SW 1271 (cell line): Measurements from ENCODE around the gene SLC9A4.

Source experiments
- DNase-seq, 2 experiments: peaks; one replicate each; lab custom pipeline; 2025; lab: John Stamatoyannopoulos, UW

The SLC9A4 gene

DNA sequence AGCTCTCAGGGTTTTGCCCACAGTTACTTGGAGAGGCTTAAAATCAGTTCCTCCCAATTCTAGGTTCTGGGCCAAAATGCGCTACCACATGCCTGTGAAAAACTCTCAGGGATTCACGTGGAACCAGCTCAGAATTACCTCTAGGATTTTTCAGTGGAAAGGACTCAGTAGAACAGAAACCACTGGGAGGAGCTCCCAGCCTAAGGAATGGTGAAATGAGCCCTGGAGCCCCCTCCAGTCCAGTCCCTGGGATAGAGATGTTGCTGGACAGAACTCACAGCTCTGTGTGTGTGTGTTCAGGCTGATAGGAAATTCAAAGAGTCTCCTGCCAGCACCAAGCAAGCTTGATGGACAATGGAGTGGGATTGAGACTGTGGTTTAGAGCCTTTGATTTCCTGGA lies 21.1 kb upstream of the SLC9A4 start:
- peak in 1 of 2 experiments; percentile 2 for DNase-seq

DNA sequence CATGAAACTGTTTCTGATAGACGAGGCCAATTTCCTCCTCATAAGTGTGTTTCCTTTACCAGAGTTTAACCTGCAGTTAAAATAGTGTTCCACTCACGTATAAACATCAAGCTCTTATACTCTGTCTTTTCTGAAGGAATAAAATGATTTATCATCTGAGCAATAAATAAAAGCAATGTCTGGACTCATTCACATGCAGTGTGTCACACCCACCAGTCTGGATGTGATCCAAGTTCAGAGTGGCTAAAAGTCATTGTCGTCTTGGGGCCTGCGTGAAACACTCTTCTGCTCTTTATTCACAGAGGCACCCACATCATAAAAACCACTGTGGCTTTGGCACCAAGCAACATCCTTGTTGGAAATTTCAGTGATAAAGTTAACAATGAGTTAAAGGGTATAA lies 19.5 kb upstream of the SLC9A4 start:
- DNase-seq: no peak

DNA sequence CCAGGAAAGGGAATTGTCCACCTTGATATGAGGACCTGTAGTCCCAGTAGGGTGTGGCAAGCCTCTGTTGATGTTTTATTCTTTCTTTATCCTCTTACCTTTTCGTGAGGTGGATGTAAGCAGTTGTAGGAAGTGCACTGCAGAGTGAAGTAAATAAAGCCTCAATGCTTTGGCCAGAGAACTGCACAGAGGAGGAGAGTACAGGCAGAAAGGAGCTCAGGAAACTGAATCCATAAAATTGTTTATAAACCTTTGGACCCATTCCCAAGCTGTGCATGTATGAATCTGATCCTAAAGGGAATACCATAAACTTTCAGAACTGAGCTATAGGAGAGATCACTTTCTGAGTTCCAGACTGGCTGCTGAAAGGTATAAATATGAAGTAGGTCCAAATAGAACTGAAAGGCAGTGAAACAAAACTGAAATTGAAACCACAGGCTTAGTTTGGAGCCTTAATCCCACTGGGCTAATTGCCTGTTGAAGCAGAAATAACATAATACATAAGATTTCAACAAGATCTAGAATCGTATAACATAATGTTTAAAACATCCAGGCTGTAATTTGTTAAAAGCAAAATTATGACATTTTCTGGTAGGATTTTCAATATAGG lies 17.9 kb upstream of the SLC9A4 start:
- no peak for DNase-seq

DNA sequence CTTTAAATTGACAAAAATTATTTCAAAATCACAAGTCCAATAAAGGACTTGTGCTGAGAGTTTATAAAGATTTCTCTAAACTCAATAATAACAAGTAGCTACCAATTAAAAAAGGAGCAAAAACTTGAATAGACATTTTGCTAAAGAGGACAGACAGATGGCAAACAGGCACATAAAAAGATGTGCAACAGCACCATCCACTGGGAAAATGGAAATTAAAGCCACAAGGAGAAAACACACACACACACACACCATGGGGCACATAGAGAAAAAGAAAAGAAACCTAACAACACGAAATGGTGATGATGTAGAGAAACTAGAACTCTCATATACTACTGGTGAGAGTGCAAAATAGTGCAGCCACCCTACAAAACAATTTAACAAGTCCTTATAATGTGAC lies 12.6 kb upstream of the SLC9A4 start:
- DNase-seq: peak in 1 of 2 experiments; percentile 4

DNA sequence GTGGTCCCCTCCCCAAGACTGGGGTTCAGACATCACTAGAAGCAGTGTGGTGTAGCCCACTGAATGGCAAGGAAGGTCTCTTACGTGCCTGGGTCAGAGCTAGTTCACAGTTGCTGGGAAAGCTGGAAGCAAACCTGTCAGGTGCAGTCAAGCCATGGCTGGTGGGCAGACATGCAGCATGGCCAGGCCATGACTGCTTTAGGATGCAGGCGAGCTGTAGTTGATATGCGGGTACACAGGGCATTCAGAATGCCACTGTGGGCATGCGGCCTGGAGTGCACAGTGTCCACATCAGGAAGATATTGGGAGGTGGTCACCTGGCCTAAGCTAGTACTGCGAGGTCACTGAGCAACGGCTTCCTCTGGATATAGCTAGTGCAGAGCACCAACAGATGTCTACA lies 11.8 kb upstream of the SLC9A4 start:
- no peak for DNase-seq

DNA sequence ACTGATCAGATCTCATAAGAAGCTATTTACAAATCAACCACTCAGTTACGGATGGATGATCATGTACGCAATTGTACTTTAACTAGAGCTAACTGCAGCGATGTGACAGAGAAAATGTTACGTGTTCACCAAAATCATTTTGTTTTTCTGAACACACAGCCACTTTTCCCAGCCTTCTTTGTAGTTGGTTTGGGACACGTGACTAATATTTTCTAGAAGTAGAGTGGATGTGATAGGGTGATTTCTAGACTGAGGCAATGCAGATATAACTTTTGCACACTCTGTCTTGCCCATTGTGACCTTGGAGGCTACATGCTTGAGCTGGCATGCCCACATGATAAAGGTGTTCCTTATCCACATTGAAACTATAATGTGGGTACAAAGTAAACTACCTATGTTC lies 9.9 kb upstream of the SLC9A4 start:
- DNase-seq: no peak

DNA sequence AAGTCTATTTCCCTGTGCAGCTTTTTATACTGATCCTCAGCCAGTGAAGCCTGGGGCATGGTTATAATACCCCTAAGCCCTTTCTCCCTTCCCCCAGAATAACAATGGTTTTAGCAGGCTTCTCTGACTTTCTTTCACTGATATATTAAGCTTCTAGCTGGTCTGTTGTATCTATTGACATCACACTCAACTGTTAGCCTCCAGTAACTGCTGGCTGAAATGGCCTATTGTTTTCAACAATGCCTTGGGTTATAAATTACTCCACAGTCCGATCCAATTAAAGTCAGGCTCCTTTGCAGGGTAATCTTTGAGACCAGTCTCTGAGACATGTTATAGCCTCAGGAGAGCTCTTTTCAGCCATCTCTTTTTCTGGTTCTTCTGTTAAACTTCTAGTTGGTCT lies 2.9 kb upstream of the SLC9A4 start:
- DNase-seq: no peak

DNA sequence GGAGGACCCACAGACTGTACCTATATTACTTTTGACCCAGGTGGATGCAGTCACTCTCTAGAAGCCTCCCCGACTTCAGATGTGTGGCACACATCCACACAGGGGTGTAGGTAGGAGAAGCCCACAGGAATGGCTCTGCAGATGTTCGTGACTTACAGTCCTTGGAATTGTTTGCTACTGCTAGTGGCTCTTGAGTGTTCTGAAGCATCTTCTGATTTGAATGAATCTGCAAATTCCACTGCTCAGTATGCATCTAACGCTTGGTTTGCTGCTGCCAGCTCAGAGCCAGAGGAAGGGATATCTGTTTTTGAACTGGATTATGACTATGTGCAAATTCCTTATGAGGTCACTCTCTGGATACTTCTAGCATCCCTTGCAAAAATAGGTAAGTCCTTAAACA lies 605 bp downstream of the SLC9A4 start:
- DNase-seq: no peak

DNA sequence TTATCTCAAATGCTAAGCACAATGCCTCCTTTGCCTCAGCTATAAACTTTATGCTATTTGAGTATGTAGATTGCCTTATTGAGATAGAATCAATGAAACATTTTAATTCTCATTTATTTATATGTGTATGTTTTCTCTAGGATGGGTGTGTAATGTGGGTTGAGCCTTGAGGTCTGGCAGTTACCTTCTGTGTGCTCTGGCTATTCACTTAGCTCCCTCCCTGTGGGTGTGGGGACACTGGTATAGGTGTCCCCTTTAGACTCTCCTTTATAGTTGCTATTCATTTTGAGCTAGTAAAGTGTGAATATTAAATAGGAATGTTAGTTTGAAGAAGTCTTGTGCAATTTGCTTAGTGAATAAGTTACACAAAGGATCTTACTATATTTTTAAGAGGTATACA lies 1.8 kb downstream of the SLC9A4 start:
- no peak for DNase-seq

DNA sequence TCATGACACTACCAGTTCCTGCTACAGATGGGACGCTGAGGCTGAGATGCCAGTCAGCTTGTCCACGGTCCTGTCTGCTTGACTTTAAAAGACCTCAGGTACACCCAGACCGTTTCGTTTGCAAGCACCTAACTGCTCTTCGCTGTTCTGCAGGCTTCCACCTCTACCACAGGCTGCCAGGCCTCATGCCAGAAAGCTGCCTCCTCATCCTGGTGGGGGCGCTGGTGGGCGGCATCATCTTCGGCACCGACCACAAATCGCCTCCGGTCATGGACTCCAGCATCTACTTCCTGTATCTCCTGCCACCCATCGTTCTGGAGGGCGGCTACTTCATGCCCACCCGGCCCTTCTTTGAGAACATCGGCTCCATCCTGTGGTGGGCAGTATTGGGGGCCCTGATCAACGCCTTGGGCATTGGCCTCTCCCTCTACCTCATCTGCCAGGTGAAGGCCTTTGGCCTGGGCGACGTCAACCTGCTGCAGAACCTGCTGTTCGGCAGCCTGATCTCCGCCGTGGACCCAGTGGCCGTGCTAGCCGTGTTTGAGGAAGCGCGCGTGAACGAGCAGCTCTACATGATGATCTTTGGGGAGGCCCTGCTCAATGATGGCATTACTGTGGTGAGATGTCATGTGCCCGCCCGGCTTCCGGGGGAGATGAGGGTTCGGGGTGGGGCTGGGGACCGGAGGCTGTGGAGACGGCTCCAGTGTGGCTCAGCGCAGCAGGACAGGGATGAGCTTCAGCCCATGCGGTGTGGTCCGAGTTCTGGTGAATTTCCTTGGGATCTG lies 5.9 kb downstream of the SLC9A4 start:
- no peak for DNase-seq

DNA sequence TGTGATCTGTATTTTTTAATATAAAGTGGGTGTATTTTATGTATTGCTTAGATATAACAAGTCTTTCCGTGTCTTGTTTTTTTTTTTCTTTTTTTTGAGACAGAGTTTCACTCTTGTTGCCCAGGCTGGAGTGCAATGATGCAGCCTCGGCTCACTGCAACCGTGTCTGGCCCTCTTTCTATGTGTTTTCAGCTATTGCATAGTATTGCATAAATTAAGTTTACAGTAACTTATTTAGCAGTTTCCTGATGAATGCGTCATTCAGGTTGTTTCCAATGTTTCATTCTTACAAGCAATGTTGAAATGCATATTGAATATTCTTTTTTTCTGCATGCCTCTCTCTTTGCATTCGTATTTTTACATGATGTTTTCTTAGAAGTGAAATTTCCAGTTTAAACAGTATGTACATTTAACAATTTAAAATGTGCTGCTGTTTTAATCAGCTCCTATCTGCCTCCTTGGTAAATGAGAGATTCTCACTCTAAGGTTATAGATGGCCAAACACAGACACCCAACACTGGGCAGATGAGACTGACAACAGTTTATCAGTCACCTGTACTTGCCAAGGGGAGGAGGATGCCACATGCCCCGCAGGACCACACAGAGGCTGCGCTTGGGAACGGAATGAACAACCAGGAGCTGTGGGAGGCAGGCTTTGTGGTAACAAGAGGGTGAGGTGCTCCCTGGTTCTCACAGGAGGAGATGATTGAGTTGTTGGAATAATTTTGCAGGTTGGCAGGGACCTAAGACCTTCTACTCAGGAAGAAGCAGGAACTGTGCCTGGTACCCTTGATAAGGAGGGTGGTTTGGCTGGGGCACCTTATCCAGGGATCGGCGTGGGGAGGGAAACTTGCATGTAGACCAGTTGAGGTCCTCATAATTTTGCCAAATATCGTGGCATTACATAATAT lies 7.5 kb downstream of the SLC9A4 start:
- no peak for DNase-seq

DNA sequence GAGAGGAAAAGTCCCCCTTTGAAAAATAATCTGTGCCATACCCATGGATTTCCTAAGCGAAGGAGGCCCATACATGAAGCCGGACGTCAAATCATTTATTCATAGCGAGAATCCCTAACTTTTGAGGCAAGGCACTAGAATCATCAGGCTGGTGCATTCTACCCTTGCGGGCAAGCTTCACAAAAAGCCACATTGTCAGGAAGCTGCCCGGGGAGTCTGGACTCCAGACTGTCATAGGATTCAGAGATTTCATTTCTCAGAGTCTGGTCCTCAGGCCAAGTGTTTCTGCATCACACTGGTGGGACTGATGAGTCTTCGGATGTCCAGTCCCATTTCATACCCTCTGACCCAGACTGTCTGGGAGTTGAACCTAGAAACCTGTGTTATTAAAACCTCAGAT lies 8.9 kb downstream of the SLC9A4 start:
- DNase-seq: no peak

DNA sequence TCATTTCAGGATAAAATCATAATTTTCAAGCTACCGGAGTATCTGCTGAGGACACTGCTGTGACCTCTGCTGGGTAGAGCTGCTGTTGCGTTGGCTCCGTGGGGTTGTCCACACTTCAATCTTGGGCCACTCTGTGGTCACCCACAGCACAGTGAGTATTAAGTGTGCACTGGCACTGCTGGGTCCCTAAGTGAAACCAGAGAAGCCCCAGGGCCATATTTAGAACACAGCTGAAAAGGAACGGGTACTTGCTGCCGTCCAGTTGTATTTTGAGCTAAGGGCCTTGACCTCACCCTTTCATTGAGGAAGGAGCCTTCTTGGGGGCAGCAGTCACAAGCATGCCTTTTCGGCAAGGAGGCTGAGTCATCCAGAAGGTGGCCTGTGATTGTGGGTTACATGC lies 10.1 kb downstream of the SLC9A4 start:
- DNase-seq: no peak

DNA sequence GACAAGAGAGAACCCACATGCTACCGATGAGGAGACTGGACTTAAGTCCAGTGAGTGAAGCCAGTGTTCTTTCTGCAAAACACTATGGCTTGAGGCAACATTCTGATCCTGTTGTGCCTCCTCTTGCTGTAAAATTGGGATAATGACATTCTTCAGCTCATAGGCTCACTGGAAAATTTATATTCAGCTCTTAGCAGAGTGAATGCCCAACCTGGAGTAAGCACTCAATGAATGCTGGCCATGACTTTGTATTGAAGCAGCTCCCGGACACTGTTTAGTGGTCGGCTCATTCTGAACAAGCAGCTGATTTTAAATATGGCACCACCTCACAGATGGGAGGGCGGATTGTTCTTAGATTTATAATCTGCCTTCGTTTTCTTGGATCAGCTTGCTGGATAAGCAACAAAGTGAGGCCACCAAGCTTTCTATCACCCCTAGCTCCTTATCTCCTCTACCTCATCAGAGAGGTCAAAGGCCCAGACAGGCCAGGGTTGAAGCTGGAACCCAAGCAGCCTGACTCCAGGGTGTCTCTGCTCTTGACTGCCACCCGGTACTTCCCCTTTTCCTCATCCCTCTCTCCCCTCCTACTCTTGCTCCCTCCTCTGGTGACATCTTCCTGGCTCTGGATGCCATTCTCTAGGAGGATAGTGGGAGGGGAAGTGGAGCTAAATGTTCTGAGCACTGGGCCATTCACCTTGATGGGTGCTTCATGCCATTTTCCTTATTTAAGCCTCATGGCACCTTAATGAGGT lies 11.5 kb downstream of the SLC9A4 start:
- DNase-seq: no peak

DNA sequence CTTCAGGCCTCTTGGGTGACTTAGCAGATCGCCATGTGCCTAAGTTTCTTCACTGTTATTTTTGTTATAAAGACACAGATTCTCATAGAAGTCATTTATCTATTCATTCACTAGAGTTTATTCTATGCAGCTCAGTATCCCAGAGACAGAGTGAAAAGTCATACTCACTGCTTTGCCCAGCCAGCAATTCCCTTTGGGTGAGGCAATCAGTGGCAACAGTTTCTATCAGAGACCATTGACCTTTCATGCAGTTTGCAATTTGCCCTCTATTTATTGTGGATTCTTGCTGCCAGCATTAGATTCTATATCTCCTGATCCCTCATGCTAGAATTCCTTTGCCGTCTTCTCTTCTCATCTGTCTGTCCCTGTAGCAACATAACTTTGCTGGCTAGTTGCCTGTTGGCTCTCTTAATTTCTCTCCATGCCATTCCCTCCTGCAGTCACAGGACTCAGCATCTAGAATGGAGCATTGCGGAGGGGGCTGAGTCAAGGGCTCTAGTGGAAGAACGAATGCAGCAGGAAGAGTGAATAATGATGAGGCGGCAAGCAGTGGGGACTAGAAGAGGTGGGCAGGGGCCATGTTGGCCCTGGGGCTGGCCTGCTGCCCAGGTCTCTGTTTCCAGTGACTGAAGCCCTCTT lies 12.2 kb downstream of the SLC9A4 start:
- DNase-seq: no peak

DNA sequence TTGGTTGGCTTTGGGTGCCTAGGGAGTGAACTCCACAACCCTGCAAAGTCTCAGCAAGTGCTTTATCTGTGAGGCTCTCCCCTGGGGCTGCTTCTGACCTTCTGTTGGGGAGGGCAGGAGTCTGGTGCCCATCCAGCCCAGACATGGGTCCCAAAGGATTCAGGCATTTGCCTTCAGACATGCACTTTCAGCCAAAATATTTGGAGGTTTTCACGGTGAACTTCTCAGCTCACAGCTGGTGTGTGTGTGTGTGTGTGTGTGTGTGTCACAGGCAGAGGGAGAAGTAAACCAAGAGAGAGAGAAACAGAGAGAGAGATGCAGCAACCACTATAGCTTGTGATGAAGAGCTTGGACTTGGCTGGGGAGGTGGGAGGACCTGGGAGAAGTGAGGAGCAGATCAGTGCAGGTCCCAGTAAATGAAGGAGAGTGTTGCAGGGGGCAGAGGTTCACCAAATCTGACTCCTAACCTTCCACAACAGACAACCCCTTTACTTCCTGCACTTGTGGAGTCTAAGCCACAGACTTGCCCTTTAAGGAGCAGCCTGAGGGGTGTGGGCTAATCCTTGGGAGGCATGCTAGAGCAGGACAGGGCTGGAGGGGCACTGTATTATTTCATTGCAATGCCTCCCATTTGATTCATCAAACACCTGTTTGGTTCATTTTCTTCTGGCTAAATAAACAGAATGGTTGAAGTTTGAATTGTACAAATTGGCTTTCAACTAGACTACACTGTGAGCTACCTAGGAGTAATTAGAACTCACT lies 14.1 kb downstream of the SLC9A4 start:
- no peak for DNase-seq

DNA sequence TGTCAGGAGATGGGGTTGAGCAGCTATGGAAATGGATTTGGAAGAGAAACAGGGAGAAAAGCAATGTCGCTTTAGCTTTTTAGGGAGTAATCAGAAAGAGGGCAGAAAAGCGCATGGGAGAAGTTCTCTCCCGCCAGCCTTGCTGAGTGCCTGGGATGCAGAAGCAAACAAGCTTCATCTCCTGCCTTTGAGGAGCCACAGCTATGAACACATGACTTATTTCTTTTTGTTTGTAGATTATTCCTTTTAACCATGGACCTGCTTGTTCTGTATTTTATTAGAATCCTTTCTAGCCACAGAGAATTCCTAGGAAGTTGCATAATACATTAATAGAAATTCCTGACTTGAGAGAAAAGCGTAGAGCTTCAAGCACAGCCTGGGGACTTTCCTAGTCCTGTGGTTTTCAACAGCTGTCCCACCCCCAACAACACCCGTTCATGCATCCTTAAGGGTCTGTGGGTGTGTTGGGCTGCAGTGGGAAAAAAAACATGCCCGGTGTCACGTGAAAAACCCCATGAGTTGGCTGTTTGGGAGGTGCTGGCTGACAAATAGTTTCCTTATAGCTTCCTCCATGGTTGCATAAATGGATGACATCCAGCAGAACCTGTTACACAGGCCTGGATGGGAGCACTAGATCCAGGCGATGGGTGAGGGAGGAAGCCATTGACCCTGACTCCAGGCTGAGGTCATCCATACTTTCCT lies 14.9 kb downstream of the SLC9A4 start:
- DNase-seq: no peak

DNA sequence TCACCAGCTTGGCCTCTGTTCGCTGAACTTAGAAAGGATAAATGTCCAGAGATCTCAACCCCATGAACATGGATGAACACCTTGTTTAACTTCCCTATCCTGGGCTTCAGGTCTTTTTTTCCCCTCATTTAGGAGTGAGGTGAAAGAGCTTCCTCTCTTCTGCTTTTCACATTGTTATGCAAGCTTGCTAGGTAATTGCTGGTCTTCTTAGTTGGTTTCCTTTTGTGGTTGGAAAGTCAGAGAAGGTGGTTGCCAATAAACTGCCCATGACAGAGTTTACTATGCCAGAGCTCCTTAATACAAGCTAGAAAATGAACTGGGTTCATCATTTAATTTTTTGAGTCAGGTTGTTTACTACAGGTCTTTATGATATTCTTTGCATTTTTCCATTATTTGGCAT lies 16.6 kb downstream of the SLC9A4 start:
- no peak for DNase-seq

DNA sequence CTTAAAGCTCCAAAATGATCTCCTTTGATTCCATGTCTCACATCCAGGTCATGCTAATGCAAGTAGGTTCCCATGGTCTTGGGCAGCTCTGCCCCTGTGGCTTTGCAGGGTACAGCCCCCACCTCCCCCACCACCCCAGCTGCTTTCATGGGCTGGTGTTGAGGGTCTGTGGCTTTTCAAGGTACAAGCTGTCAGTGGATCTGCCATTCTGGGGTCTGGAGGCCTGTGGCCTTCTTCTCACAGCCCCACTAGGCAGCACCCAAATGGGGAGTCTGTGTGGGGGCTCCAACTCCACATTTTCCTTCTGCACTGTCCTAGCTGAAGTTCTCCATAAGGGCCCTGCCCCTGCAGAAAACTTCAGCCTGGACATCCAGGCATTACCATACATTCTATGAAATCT lies 19.0 kb downstream of the SLC9A4 start:
- DNase-seq: no peak

DNA sequence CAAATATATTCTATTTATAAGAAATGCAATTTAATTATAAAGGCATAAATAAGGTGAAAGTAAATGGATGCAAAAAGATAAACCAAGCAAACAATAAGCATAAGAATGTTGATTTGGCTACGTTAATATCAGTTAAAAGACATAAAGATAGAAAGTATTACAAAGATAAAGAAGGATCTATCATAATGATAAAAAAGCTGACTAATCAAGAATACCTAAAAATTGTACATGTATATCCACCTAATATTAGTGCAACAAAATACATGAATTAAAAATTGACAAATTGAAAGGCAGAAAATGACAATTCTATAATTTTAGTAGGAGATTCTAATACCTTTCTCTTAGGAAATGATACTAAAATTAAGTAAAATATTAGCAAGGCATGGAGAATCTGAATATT lies 21.5 kb downstream of the SLC9A4 start:
- DNase-seq: no peak
